Esophagus squamous epithelium (tissue), 4 donors: ENCODE measurements around the gene NPM1.

Experiments
- CTCF ChIP-seq, 6 experiments: fragments of 450-650 bp in 4 of 6; fragments of 200-600 bp in 2 of 6; sonication (generic) in 2 of 6; IDR thresholded peaks; one replicate each; pipeline ENCODE4 v1.5.1; 2016 to 2019; ENCODE audit warnings: antibody characterized with exemption in 6 of 6, mild to moderate bottlenecking in 4 of 6, moderate library complexity in 4 of 6
- POLR2A ChIP-seq, 4 donors: fragments of 450-650 bp; IDR thresholded peaks; one replicate each; pipeline ENCODE4 v1.6.1; 2017; ENCODE audit warnings: antibody characterized with exemption in 4 of 4, mild to moderate bottlenecking in 4 of 4, moderate library complexity in 3 of 4

DNA sequence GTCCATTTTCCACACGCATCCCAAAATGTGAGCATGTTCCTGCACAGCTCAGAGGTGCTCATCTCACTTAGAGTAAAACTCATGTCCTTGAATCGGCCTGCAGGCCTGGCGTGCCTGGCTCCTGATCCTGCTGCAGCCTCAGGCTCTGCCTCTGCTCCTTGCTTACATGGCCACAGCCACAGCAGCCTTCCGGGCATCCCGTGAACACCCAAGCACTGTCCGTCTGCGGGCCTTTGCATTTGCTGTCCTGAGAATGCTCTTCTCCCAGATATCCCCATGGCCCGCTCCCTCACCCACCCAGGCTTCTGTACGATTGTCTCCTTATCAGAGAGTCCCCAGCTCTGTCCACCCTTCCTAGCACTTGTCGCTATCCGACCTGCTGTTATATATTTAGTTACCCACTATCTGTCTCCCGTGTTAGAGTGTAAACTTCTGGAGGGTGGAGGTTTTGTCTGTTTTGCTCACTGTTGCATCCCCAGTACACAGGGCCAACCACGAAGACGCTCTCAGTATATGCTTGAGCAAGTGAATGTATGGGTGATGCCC, 53.7 kb downstream of the NPM1 start:
- no peak for TF ChIP-seq CTCF (IDR thresholded peaks at IDR 0.05)
- no peak for TF ChIP-seq POLR2A (IDR thresholded peaks at IDR 0.05)
